ENCODE data around the gene XRCC6. TPM values are rescaled to one million over a fixed set of nuclear protein-coding genes. Genes with fewer than 3 reads are reported as not detected.
A peak's percentile ranks its signal among the peaks of the same experiment; 100 is the strongest.

XRCC6 gene
- total and polyA plus RNA-seq, 9 of the 15 experiments (the other 6 are each of a cell fraction or from before 2014, with no cell fraction given): 151 to 440 (median 318) TPM

GRCh38 chr22:41598081-41598480 lies 23.0 kb upstream of the XRCC6 start (continued):
- TF ChIP-seq UBTF (IDR thresholded peaks at IDR 0.05; ENCODE audit: borderline replicate concordance in 1 of 2, low read depth in 2 of 2, low read length in 2 of 2): no peak

GRCh38 chr22:41598891-41599635 lies 22.0 kb upstream of the XRCC6 start:
- intact Hi-C loops (cut with micrococcal nuclease): no loop called here

More at GRCh38 chr22:41598891-41599635, 22.0 kb upstream of the XRCC6 start:
- POLR2A ChIA-PET: interaction anchor here (1.5 kb wide), 1 partner anchor 9 kb away, joined by 8 read pairs; the partner anchor contains the start of gene PMM1
- H4K20me1 ChIP-seq (replicated peaks; ENCODE audit: control insufficient read depth, insufficient read depth, low read length): no peaks in the 10 kb centered on the region
- BruUV-seq (replicated peaks): no TSS peak
- no peak overlapping the region for H2AFZ ChIP-seq (ENCODE audit: low read depth, low read length)
- peaks cover 32 to 35% of the 10 kb centered on the region in 2 experiments for H3K4me1 ChIP-seq (replicated peaks in 1 of 2; ENCODE audit: control insufficient read depth in 2 of 2, insufficient read depth in 2 of 2, low read length in 2 of 2)
- peaks cover 6% of the 10 kb centered on the region for H3K9me1 ChIP-seq (ENCODE audit: control insufficient read depth, insufficient read depth, low read length)
- H3K4me2 ChIP-seq (ENCODE audit: insufficient read depth, low read length): no peak overlapping the region
- 65% methylated on average over 8 of the region's 8 CpGs for WGBS (ENCODE audit: insufficient coverage, low coverage, missing lambda C conversion rate)
- CTCF ChIA-PET (ENCODE audit: low intra/inter-chr PET ratio): no interaction called here
- H3K9ac ChIP-seq (ENCODE audit: insufficient read depth in 1 of 2, low read depth in 2 of 2, low read length in 2 of 2): no peak overlapping the region
- FAIRE-seq (no peak), DNase-seq (ENCODE audit: extremely low read depth in 1 of 4, low spot score in 3 of 4) (no peak), ATAC-seq (no peak)
- H3K79me2 ChIP-seq (ENCODE audit: control insufficient read depth, insufficient read depth, low read length): no peaks in the 10 kb centered on the region
- H3K27ac ChIP-seq (ENCODE audit: extremely low read depth, low read depth, low read length): no peak overlapping the region
- TF ChIP-seq GATA2 (CRISPR knock-in tag; IDR thresholded peaks at IDR 0.05) (0 out of 2 replicates have a peak, but pooled peaks have one; percentile 16), KLF16 (IDR thresholded peaks at IDR 0.05) (no peak)
- H3K9me3 ChIP-seq (replicated peaks; ENCODE audit: control insufficient read depth, insufficient read depth, low read depth, low read length): no peaks in the 10 kb centered on the region
- H3K36me3 ChIP-seq (ENCODE audit: control insufficient read depth, insufficient read depth, low read length): peaks cover 36% of the 10 kb centered on the region
- no peak overlapping the region for H3K4me3 ChIP-seq
- in situ Hi-C loops (cut with MboI): no loop called here
- H3K27me3 ChIP-seq (ENCODE audit: control insufficient read depth in 2 of 2, insufficient read depth in 2 of 2, low read length in 2 of 2): no peaks in the 10 kb centered on the region

All from K562 (cell line).